Measurements from ENCODE around the gene BPIFB2. TPM values are rescaled to one million over a fixed set of nuclear protein-coding genes. Genes with fewer than 3 reads are reported as not detected.
"Not testable (repeated sequence)": the region's sequence is repeated elsewhere in the genome, so short reads cannot be mapped to it uniquely, and the experiment has no call there.

BPIFB2 gene
- polyA plus RNA-seq, 1 donor = not detected

DNA sequence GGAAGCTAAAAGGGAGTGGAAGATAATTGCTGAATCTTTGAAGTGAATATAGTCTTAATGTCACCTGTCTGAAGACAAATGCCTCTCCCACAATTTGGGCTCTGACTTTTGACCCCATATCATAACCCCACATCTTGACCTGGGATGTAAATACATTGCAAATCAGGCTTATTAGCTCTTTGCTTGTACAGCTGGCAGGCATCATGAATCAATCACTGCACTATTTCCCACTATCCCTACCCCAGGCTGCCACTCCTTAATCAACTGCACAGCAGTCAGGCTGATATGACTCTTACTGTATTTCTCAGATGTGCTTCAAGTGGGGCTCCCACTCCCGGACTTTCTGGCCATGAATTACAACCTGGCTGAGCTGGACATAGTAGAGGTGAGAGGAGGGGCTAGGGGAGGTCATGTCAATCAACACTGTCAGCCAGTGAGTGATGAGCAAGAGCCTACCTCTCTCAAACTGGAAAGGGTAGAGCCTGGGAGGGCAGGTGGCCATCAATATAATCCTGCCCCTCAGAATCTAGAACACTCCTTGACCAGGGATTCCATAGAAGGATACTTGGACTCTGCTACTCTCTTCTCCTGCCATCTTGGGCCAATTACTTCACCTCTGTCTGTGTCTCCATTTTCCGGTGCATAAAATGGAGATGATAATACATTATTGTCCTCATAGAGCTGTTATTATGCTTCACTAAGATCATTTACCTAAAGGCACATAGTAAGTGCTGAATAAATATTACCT lies 35.7 kb downstream of the BPIFB2 start:
- no peak for DNase-seq

DNA sequence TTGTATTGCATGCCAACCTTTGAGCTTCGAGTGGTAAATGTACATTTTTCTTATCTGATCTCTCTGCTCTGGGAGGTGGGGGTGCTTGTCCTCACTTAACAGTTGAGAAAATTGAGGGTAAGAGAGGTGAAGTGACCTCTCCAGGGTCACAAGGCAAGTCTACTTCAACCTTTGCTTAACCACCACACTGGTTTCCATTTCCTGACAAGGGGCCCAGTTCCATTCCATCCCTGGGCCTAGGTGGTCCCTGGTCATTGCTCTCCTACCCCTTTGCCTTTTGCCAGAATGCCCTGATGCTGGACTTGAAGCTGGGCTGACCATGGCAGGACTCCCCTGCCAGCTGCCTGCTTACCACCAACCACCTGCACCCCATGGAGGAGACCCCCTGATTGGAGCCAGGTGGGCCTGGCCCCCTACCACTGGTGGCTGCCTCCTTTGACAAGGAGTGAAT lies 36.3 kb downstream of the BPIFB2 start:
- DNase-seq = no peak

- DNase-seq = not testable (repeated sequence)
These were observed 37.7 kb downstream of the BPIFB2 start for GRCh38 chr20:33045129-33045721.

- no peak for DNase-seq
These were observed 38.9 kb downstream of the BPIFB2 start for GRCh38 chr20:33046412-33046811.

DNA sequence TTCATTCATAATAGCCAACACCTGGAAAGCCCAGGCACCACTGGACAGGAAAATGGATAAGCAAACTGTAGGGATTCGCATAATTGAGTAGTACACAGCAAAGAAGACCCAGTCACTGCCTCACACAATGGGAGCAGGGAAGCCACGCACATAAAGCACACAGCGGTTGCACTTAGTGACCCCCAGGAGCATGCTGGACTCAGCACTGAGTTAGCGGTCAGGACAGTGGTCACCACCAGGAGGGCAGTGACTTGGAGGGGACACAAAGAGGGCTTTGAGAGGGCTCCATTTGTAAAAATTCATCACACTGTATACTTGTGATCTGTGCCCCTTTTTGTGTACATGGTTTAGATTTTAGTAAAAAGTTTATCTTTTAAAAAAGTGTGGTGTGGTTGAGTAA lies 43.8 kb downstream of the BPIFB2 start:
- no peak for DNase-seq

DNA sequence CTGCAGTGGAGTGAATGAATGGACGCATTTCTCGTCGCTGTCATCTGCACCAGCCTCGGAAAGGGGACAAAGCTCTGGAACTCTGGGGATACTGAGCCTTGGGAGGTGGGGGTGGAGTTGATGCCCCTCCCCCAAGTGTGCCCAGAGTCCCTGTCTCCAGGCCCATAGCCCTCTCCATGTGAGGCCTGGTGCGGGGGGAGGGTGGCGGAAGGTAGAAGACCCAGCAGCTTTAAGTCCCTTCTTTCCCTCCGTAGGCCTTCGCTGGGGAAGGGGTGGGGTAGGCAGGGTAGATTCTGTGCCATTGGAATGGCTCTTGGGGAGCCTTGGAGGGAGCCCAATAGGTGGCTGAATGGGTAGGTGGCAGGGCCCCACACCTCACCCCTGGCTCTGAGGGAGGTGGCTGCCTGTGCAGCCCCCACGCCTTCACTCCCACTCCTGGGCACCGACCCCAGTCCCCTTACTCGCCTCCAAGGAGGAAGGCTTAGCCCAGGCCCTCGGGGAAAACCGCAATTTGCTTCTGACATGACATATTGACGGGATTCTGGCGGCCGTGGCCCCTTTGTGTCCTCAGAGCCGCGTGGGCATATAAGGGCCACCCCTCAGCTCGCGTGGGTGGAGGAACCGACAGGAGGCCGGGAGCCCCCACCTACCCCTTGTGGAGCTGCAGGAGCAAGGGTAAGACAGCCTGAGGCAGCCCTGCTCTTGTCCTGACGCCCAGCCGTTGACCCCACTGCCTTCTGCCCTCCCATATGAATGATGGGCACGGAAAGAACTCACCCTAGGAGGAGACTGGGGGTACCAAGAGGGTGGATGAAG lies 46.0 kb downstream of the BPIFB2 start, which contains the start of gene BPIFB3:
BPIFB3 (plus strand) TSS at position 613 of the 816 bp plus-strand sequence. CDS start 1,533 bp downstream, outside the sequence.
- DNase-seq = no peak

GRCh38 chr20:33054381-33054780 lies 46.9 kb downstream of the BPIFB2 start:
- DNase-seq = no peak

- DNase-seq = no peak
These were observed 47.3 kb downstream of the BPIFB2 start for GRCh38 chr20:33054791-33055190.

DNA sequence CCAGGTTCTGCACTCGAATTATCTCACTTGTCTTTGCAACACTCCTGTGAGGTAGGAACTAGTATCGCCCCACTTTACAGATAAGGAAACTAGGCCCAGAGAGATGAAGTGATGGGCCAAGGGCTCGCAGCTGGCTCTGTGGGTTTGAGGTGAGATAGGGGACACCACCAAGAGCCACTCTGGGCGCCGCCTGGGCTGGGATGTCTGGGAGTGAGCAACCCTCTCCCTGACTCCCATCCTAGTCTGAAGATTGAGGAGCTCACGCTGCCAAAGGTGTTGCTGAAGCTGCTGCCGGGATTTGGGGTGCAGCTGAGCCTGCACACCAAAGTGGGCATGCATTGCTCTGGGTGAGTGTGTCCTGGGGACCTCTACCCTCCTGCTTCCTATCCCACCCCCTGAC lies 51.6 kb downstream of the BPIFB2 start:
- no peak for DNase-seq

- DNase-seq = no peak
These were observed 52.4 kb downstream of the BPIFB2 start for GRCh38 chr20:33059741-33060390.

DNA sequence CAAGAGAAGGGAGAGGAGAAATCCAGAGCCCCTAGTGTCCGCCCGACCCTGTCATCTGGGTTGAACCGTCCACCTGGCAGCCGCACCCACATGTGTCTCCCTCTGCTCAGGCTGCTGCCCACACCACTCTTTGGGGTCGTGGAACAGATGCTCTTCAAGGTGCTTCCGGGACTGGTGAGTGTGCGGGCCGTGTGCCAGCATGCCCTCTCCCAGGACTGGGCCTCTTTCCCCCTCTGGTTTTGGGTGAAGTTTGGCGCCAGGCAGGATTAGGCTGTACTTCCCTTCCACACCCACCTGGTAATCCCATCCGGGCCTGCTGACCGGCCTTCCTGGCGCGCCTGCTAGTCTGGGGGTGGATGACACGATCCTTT lies 54.1 kb downstream of the BPIFB2 start:
- DNase-seq = no peak

- DNase-seq = no peak
These were observed 54.8 kb downstream of the BPIFB2 start for GRCh38 chr20:33062105-33062824.

- DNase-seq = no peak
These were observed 55.3 kb downstream of the BPIFB2 start for GRCh38 chr20:33062825-33063149.

DNA sequence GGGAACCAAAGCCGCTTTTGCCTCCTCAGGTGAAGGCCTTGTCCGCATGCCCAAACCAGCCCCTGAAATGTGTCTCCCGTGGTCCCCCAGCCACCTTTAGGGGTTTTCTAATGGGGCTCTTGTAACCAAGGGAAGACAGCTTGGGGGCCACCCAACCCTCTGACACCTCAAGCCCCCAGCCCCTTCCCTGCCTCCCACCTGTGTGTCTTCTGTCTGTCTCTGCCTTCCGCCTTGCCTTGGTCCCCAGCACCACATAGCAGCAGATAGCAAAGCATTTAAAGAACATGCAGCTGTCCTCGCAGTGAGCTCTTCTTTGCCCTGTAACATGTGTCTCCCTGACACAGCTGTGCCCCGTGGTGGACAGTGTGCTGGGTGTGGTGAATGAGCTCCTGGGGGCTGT lies 55.8 kb downstream of the BPIFB2 start:
- no peak for DNase-seq

DNA sequence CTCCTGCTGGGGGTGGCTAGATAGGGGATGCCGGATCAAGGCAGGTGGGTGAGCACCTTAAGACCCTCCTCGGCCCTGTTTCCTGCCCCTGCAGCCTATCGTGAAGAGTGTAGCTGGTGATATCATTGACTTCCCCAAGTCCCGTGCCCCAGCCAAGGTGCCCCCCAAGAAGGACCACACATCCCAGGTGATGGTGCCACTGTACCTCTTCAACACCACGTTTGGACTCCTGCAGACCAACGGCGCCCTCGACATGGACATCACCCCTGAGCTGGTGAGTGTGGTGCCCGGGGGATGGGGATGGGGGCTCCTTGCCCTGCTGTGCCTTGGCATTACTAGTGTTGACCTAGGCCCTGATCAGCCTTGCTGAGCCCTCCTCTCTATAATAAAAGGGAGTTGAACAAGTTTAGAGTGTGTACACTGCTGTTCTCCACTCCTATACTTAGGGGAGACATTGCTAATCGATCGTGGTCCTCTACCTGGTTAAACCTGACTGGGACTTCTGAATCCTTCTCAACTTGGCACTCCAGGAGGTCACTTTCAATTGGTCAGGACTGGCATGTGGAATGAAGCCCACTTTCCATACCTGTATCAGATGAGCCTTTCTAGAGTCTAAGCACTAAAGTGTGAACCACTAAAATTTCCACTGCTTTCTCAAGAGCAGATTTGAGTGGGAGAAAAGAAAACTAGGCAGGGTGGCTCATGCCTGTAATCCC lies 57.2 kb downstream of the BPIFB2 start:
- no peak for DNase-seq

DNA sequence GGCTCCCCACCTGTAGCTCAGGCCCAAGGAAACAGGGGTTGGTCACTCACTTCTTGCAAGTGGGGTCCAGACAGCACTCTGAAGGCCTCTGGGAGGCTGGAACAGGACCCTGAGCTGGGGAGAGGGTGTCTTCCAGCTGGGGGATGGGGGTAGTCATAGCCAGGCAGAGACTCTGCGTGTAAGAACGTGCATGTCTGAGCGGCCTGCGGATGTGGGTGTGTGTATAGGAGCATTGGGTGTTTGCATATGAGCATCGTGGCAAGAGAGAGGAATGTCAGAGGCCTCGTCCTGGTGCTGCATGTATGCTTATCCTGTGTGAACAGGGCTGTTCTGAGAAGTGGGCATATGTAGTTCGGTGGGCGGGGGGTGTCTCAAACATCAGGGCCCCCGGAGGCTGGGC lies 58.3 kb downstream of the BPIFB2 start:
- DNase-seq = no peak

DNA sequence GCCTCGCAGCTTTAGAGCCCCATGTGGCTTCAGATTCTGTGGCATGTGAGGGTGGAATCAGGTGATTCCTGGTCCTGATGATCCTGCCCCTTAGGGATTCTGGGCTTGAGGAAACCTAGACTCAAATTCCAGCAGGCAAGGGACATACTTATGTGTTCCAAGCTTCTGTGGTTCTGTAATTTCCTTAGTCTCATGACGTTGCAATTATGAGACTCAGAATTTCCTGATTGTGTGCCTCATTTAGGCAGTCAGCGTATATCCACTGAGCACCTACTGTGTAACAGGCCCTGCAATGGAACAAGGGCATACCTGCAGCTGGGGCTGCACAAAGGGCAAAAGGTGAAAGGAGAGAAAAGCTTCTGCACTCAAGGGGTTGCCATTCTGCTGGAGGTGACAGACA lies 60.3 kb downstream of the BPIFB2 start:
- no peak for DNase-seq

- no peak for DNase-seq
These were observed 60.9 kb downstream of the BPIFB2 start for GRCh38 chr20:33068251-33068939.

GRCh38 chr20:33069673-33070072 lies 62.2 kb downstream of the BPIFB2 start:
- DNase-seq = no peak

DNA sequence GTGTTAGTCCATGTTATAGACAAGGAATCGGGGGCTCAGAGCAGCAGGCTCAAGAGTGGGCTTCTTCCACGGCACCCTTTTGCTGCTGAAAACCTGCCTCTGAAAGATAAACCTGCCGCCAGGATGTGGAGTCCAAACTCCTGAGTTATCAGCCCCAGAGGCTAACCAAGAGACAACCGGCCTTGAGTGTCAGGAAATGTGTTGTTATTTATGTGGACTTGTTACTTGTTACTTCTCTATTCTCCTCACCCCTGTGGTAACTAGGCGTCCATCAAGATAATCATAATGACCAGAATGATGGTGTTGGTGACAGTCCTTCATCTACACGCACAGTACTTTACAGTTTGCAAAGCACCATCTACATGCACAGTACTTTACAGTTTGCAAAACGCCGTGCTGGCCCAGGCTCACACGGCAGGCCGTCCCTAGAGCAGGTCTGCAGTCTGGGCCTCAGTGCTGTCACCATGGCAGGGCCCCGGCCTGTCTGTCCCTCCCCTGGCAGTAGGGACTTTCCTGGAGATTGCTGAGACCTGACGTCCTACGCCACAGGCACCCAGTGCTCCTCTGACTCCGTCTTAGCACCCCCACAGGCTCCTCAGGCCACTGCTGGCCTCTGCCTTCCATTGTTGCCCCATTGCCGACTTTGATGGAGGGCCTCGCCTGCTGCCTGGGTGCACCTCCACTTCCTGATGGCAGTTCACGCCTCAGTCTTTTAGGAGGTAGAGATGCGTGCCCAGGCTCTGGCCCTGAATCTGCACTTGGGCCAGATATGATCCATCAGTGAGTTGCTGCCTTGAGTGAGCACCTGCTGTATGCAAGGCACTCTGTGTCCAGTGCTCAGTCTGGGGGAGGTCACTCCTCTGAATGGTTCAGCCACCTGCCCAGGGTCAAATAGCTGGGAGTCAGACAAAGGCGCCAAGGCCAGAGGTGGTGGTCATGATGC lies 62.9 kb downstream of the BPIFB2 start:
- no peak for DNase-seq
